Occipital lobe (tissue), 2 donors: ENCODE results near the gene DNAI2. TPM values are rescaled to one million over a fixed set of nuclear protein-coding genes. Genes with fewer than 3 reads are reported as not detected.
"Not testable (repeated sequence)": the region's sequence is repeated elsewhere in the genome, so short reads cannot be mapped to it uniquely, and the experiment has no call there.

ENCODE experiments used
- DNase-seq: peaks from one replicate; lab custom pipeline; 2025; lab: John Stamatoyannopoulos, UW
- total RNA-seq: library from RNA; depleted of rRNA; stranded (reverse); fragments of >200 nt; gene quantifications from one replicate; pipeline ENCODE4 v1.2.3, GENCODE V29; 2014

DNAI2 gene
- total RNA-seq, 1 donor from 2014 or later = not detected

- DNase-seq = peak; percentile 83
Observed at GRCh38 chr17:74245145-74245831, 28.7 kb upstream of the DNAI2 start.

GRCh38 chr17:74245871-74246270 is 28.2 kb upstream of the DNAI2 start:
- DNase-seq = no peak

- no peak for DNase-seq
Observed at GRCh38 chr17:74249590-74250270, 24.3 kb upstream of the DNAI2 start.

GRCh38 chr17:74250324-74250995 is 23.6 kb upstream of the DNAI2 start:
- DNase-seq = no peak

GRCh38 chr17:74251051-74251450 is 23.0 kb upstream of the DNAI2 start:
- no peak for DNase-seq

- DNase-seq = no peak
Observed at GRCh38 chr17:74251569-74251968, 22.5 kb upstream of the DNAI2 start.

GRCh38 chr17:74252211-74252610 is 21.8 kb upstream of the DNAI2 start:
- DNase-seq = no peak

- DNase-seq = no peak
Observed at GRCh38 chr17:74253036-74253435, 21.0 kb upstream of the DNAI2 start.

- no peak for DNase-seq
Observed at GRCh38 chr17:74257311-74257710, 16.7 kb upstream of the DNAI2 start.

GRCh38 chr17:74259667-74260524 is 14.1 kb upstream of the DNAI2 start:
- no peak for DNase-seq

GRCh38 chr17:74260525-74260850 is 13.5 kb upstream of the DNAI2 start:
- DNase-seq = no peak

GRCh38 chr17:74262601-74263000 is 11.4 kb upstream of the DNAI2 start:
- DNase-seq = no peak

GRCh38 chr17:74267054-74267453 is 7.0 kb upstream of the DNAI2 start:
- not testable (repeated sequence) for DNase-seq

- DNase-seq = no peak
Observed at GRCh38 chr17:74267579-74267978, 6.5 kb upstream of the DNAI2 start.

GRCh38 chr17:74267987-74268499 is 6.0 kb upstream of the DNAI2 start:
- no peak for DNase-seq

GRCh38 chr17:74268558-74268957 is 5.5 kb upstream of the DNAI2 start:
- no peak for DNase-seq

GRCh38 chr17:74270333-74270732 is 3.7 kb upstream of the DNAI2 start:
- no peak for DNase-seq

- DNase-seq = no peak
Observed at GRCh38 chr17:74271281-74271680, 2.8 kb upstream of the DNAI2 start.

- peak; percentile 76 for DNase-seq
Observed at GRCh38 chr17:74271901-74272561, 2.0 kb upstream of the DNAI2 start.

GRCh38 chr17:74272731-74273201 is 1.3 kb upstream of the DNAI2 start:
- DNase-seq = no peak
